CD1c-positive myeloid dendritic cell (primary cell): ENCODE results near the gene ZNF85.
"Not testable (repeated sequence)": the region's sequence is repeated elsewhere in the genome, so short reads cannot be mapped to it uniquely, and the experiment has no call there.

ENCODE experiments used
- DNase-seq: peaks from one replicate; pipeline ENCODE4 v3.0.0-alpha.2; 2016; ENCODE audit errors: extremely low spot score

ZNF85 gene

DNA sequence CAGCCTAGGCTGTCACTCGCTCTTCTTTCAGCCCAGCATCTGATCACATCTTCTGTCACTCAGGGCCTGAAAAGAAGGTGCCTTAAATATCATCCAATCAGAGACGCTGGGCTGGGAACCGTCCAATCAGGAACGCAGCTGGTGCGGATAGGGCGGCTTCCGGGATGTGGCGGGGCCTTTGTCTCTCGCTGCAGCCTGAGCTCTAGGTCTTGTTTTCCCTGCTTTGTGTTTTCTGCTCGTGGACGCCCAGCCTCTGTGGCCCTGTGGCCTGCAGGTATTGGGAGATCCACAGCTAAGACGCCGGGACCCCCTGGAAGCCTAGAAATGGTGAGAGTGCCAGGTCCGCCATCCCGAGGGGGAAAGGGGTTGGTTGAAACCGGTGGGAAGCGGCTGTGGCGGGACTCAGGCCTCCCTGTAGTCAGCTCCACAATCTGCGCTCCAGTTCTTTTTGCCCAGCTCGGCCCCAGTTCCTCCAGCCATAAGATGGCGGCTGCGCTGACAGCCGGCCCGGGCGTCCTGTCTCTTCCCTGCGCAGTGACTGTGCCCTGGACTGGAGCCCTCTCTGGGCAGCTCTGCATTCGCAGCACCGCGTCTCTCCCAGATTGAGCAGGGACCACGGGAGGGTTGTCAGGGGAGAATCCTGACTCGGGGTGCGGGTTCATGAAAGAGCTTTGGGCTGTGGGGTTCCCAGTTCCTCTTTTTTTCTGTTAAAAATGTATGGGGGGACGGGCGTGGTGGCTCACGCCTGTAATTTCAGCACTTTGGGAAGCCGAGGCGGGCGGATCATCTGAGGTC is at the start of gene ZNF85:
Gene ZNF85 (plus strand): TSS at position 175 of the 795 bp plus-strand sequence. CDS start 150 bp downstream, at position 325.
- peak; percentile 90 for DNase-seq

DNA sequence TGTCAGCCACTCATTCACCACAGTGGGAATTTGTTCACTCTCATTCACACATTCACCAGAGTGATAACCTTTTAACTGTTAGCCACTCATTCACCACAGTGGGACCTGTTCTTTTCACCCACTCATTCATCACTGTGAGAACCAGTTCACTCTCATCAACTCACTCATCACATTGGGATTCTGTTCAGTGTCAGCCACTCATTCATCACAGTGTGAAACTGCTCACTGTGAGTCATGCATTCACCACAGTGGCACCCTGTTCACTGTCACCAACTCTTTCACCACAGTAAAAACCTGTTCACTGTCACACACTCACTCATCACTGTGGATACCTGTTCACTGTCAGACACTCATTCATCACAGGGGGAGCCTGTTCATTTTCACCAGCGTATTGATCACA is 43.5 kb upstream of the ZNF85 start:
- no peak for DNase-seq

DNA sequence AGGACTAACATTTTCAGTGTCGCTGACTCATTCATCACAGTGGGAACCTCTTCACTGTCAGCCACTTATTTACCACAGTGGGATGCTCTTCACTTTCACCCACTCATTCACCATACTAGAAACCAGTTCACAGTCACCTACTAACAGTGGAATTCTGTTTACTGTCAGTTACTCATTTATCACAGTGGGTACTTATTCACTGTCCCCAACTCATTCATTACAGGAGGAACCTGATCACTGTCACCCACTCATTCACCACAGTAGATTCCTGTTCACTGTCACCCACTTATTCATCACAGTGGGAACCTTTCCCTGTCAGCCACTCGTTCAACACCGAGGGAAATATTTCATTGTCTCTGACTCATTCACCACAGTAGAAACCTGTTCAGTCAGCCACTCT is 10.1 kb upstream of the ZNF85 start:
- no peak for DNase-seq

DNA sequence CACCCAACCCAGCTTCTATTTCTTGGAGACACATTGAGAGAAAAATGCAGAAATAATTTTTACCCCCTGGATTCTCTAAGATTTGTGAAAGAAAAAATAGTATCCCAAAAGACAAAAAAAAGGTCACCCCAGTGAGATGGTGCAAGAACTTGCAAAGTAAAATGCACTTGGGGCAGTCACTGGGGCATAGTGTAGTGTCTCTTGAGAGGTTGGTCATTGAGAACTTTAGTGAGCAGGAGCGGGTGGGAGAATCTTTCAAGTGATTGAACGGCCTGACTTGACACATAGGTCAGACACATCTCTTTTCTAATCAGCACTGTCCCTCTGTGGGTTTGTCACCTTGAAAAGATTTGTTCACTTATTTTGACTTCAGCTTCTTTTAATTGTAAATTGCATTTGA is 2.4 kb downstream of the ZNF85 start:
- DNase-seq = no peak

DNA sequence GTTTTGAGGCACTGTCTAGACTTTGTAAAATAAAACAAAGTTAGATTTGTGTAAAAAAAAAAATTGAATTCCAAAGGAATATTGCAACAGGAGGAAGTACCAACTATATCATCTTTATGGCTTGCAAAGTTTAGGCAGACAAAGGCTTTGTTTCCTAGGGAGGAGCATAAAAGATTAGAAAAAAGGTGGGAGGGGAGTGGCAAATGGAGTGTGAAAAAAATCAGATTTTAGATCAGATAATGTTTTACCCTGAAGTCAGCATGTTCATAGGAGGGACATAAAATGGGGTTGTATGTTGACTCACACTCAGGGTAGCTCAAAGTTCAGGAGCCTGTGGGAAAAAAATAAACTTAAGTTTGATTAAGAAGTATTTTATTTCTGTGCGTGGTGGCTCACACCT is 3.7 kb downstream of the ZNF85 start:
- DNase-seq = no peak

DNA sequence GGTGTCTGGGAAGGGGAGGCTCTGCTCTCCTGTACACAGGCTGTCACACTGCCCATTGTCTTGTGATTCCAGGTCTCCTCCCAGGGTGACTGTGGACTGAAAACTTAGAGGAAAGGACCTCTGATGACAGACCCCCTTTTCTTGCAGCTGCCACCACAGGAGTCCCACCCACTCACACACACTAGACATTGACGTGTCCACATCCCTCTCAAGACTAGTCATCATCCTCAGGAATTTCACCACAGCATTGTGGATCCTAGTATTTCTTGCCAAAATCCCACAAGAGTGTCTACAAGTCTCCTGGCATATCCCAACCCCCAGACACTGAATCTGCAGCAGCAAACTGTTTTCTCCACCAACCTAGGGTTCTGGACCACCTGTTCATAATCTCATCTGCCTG is 5.3 kb downstream of the ZNF85 start:
- no peak for DNase-seq

DNA sequence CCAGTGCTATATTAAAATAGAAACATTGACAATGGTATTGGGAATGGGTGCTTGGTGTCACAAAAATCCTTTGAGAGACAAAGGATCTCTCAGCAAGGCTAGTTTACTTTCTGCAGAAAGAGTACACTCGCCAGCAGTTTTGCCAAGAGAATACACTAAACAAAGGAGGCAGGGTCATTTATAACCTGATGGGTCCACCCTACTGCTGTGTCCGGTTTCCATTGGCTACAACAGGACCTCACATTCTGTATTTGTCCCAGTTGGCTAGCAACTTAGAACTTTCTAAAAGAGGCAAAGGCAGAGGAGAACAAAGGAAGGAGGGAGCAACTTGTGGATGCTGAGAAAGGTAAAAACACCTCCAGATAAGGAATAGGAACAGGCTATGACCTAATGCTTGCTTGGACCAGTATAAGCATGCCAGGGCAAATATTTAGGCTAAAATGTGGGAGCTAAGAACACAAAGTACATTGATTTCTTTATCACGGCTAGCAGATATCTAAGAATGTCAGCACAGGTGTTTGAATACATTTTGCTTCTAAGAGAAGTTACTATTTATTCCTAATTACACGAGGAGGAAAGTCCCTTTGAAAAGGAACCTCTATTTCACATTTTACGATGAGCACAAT is 13.4 kb downstream of the ZNF85 start:
- not testable (repeated sequence) for DNase-seq

DNA sequence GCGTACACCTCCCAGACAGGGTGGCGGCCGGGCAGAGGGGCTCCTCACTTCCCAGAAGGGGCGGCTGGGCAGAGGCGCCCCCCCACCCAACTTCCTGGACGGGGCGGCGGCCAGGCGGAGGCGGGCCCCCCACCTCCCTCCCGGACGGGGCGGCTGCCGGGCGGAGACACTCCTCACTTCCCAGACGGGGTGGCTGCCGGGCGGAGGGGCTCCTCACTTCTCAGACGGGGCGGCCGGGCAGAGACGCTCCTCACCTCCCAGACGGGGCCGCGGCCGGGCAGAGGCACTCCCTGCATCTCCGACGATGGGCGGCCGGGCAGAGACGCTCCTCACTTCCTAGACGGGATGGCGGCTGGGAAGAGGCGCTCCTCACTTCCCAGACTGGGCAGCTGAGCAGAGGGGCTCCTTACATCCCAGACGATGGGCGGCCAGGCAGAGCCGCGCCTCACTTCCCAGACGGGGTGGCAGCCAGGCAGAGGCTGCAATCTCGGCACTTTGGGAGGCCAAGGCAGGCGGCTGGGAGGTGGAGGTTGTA is 29.6 kb downstream of the ZNF85 start:
- DNase-seq = not testable (repeated sequence)

DNA sequence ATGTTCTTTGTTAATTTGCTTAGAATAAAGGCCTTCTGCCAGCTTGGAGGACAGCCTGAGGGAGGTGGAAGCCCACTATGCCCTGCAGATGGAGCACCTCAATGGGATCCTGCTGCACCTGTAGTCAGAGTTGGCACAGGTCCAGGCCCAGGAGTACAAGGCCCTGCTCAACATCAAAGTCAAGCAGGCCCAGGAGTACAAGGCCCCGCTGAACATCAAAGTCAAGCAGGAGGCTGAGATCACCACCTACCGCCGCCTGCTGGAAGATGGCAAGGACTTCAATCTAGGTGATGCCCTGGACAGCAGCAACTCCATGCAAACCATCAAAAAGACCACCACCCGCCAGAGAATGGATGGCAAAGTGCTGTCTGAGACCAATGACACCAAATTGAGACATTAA is 41.7 kb downstream of the ZNF85 start:
- DNase-seq = no peak

DNA sequence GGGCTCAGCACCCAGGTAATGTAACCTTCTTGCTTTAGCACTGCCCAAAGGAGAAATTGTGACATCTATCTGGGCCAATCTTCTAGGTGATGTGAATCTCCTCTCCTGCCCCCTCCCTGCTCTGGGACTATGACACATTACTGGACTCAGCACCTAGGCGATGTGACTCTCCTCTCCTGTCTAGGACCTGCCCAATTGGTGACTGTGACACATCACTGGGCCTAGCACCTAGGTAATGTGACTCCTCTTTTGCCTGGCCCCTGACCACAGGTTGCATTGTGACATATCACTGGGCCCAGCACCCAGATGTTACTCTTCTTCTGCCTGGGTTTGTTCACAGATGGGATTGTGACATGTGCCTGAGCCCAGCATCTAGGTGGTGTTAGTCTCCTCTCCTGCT is 45.0 kb downstream of the ZNF85 start:
- no peak for DNase-seq

DNA sequence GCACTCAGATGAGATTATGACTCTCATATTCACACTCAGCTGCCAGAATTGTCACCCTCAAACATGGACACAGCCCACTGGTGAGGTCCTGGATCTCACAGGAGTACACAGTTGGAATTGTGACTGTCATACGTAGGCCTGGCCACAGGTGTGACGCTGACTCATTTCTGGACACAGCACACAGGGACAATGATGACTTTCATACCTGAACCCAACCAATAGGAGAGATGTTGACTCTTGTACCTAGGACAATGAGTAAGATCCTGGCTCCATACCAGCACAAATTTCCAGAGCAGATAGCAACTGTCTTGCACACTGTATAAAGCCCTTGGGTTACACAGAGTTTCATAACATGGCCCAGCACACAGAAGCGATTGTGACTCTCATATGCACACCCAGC is 46.4 kb downstream of the ZNF85 start:
- no peak for DNase-seq

DNA sequence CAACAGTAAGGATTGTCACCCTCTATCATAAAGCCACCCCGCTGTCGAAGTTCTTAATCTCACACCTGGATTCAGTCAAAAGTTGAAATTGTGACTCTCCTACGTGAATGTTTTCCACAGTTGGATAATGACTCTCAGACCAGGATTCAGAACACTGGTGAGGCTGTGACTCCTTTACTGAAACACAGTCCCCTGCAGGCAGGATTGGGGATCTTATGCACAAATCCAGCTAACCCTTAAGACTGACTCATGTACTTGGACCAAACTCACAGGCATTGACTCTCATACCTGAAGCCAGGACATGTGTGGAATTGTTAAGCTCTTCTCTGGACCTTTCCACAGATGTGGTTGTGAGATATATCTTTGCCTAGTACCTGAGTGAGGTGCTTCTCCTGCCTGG is 46.8 kb downstream of the ZNF85 start:
- DNase-seq = no peak

DNA sequence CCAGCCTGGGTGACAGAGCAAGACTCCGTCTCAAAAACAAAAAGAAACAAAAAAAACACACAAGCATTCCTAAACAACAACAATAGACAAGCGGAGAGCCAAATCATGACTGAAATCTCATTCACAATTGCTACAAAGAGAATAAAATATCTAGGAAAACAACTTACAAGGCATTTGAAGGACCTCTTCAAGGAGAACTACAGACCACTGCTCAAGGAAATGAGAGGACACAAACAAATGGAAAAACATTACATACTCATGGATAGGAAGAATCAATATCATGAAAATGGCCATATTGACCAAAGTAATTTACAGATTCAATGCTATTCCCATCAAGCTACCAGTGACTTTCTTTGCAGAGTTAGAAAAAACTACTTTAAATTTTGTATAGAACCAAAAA is 69.7 kb downstream of the ZNF85 start:
- DNase-seq = not testable (repeated sequence)

DNA sequence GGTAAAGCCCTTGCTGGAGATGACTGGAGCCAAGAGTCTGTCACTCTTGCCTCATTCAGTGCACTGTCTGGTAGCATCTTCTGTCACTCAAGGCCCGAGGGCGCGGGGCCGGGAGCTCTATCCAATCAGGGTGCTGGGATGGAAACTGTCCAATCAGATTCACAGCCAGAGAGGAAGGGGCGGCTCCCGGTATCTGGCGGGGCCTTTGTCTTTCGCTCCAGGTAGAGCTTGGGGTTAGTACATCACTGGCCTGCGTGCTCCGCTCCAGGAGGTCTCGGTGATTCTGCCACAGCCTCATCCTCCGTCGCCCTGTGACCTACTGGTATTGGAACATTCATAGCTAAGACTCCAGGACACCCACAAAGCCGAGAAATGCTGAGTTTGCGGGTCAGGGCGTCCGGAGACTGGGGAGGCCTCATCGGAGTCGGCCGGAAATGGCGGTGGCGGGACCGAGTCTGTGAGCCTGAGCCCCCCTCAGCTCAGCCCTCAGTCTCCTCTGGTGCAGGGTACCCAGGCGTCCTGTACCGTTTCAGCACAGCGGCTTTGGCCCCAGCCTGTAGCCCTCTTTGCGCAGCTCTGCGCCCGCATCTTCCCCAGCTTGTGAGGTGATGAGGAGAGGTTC is 76.8 kb downstream of the ZNF85 start:
- peak; percentile 89 for DNase-seq
